Mammary epithelial cell (primary cell): ENCODE results near the gene GADD45G.

ENCODE experiments used
- EZH2 ChIP-seq: IDR thresholded peaks from 2 replicates; pipeline ENCODE4 v1.6.1; 2012; ENCODE audit warnings: low read length, inconsistent platforms, borderline replicate concordance
- TF ChIP-seq, protein P1 (sequence below), 2 donors: IDR thresholded peaks in 1 of 2; conservative IDR thresholded peaks in 1 of 2; 2 replicates each; pipeline ENCODE4 v1.5.1; 2011 to 2012; ENCODE audit warnings: inconsistent platforms in 2 of 2, low read length in 2 of 2, mild to moderate bottlenecking in 2 of 2, control low read depth in 1 of 2, low read depth in 1 of 2; ENCODE audit not compliant: insufficient read depth in 1 of 2; ENCODE audit errors: extremely low read depth in 1 of 2

DNA sequence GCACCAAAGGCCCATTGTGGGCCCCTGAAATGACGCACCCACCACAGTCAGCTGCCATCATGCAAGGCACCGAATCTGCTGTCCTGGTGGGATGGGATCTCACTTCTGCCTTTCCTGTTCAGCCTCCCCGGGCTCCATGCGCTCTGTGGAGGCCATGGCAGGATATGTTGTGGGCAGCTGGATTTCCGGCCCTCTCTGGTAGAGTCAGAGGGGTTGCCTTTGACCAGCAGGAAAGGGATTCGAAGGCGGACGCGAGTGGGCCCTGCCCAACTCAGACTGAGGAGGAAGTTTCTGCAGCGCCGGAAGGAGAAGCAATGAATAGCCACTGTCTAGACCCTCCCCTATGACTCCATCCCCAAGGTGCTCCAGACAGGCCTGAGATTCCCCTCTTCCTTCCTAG is 35.5 kb downstream of the GADD45G start:
- TF ChIP-seq, protein P1, sequence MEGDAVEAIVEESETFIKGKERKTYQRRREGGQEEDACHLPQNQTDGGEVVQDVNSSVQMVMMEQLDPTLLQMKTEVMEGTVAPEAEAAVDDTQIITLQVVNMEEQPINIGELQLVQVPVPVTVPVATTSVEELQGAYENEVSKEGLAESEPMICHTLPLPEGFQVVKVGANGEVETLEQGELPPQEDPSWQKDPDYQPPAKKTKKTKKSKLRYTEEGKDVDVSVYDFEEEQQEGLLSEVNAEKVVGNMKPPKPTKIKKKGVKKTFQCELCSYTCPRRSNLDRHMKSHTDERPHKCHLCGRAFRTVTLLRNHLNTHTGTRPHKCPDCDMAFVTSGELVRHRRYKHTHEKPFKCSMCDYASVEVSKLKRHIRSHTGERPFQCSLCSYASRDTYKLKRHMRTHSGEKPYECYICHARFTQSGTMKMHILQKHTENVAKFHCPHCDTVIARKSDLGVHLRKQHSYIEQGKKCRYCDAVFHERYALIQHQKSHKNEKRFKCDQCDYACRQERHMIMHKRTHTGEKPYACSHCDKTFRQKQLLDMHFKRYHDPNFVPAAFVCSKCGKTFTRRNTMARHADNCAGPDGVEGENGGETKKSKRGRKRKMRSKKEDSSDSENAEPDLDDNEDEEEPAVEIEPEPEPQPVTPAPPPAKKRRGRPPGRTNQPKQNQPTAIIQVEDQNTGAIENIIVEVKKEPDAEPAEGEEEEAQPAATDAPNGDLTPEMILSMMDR (conservative IDR thresholded peaks at IDR 0.05 in 1 of 2, IDR thresholded peaks at IDR 0.05 in 1 of 2; ENCODE audit: extremely low read depth in 1 of 2, insufficient read depth in 1 of 2, low read depth in 1 of 2, low read length in 2 of 2) = no peak
- TF ChIP-seq EZH2 = no peak
